ENCODE data around the gene SRRM5.

SRRM5 gene

GRCh38 chr19:43625918-43626579 lies 14.2 kb downstream of the SRRM5 start:
- Histone ChIP-seq H3K27me3 (ENCODE audit: low read length) (no peaks in the 10 kb centered on the region), H3K79me2 (ENCODE audit: insufficient read depth, low read length) (no peaks in the 10 kb centered on the region), H3K9me3 (ENCODE audit: insufficient read depth, low read length) (no peaks in the 10 kb centered on the region), H3K9me2 (replicated peaks; ENCODE audit: insufficient read depth, low read length) (no peaks in the 10 kb centered on the region), H3K4me3 (ENCODE audit: insufficient read depth, low read length, poor library complexity, severe bottlenecking) (no peak overlapping the region), H3F3A (ENCODE audit: insufficient read depth) (peaks cover 13% of the 10 kb centered on the region), H4K20me1 (ENCODE audit: low read depth, low read length) (no peaks in the 10 kb centered on the region), H3K36me3 (ENCODE audit: low read length) (no peaks in the 10 kb centered on the region), H3K9ac (ENCODE audit: low read length) (no peak overlapping the region), H3K4me2 (ENCODE audit: low read depth, low read length, poor library complexity, severe bottlenecking) (no peak overlapping the region), H3K27ac (ENCODE audit: low read depth, low read length) (no peak overlapping the region), H2AFZ (ENCODE audit: low read depth, low read length, severe bottlenecking) (no peak overlapping the region)
- TF ChIP-seq CTCF (IDR thresholded peaks at IDR 0.05; ENCODE audit: insufficient read depth, low read length, poor library complexity, severe bottlenecking) (no peak), EZH2phosphoT487 (conservative IDR thresholded peaks at IDR 0.05; ENCODE audit: low read length) (no peak)

- Histone ChIP-seq H3K36me3 (ENCODE audit: low read length) (no peaks in the 10 kb centered on the region), H3F3A (ENCODE audit: insufficient read depth) (peaks cover 8% of the 10 kb centered on the region), H3K79me2 (ENCODE audit: insufficient read depth, low read length) (no peaks in the 10 kb centered on the region), H3K9ac (ENCODE audit: low read length) (no peak overlapping the region), H3K27ac (ENCODE audit: low read depth, low read length) (no peak overlapping the region), H3K9me3 (ENCODE audit: insufficient read depth, low read length) (no peaks in the 10 kb centered on the region), H3K4me2 (ENCODE audit: low read depth, low read length, poor library complexity, severe bottlenecking) (no peak overlapping the region), H3K4me3 (ENCODE audit: insufficient read depth, low read length, poor library complexity, severe bottlenecking) (no peak overlapping the region), H3K27me3 (ENCODE audit: low read length) (no peaks in the 10 kb centered on the region), H2AFZ (ENCODE audit: low read depth, low read length, severe bottlenecking) (no peak overlapping the region), H4K20me1 (ENCODE audit: low read depth, low read length) (no peaks in the 10 kb centered on the region), H3K9me2 (replicated peaks; ENCODE audit: insufficient read depth, low read length) (no peaks in the 10 kb centered on the region)
- TF ChIP-seq CTCF (IDR thresholded peaks at IDR 0.05; ENCODE audit: insufficient read depth, low read length, poor library complexity, severe bottlenecking) (no peak), EZH2phosphoT487 (conservative IDR thresholded peaks at IDR 0.05; ENCODE audit: low read length) (no peak)
Observed at GRCh38 chr19:43626838-43627237, 14.9 kb downstream of the SRRM5 start.

GRCh38 chr19:43628646-43629326 lies 16.9 kb downstream of the SRRM5 start:
- no peaks in the 10 kb centered on the region for H3K9me3 ChIP-seq (ENCODE audit: insufficient read depth, low read length)
- no peak overlapping the region for H3K9ac ChIP-seq (ENCODE audit: low read length)
- H3K4me3 ChIP-seq (ENCODE audit: insufficient read depth, low read length, poor library complexity, severe bottlenecking) = no peak overlapping the region
- no peaks in the 10 kb centered on the region for H3K79me2 ChIP-seq (ENCODE audit: insufficient read depth, low read length)
- H3K9me2 ChIP-seq (replicated peaks; ENCODE audit: insufficient read depth, low read length) = no peaks in the 10 kb centered on the region
- TF ChIP-seq CTCF (IDR thresholded peaks at IDR 0.05; ENCODE audit: insufficient read depth, low read length, poor library complexity, severe bottlenecking) (no peak), EZH2phosphoT487 (conservative IDR thresholded peaks at IDR 0.05; ENCODE audit: low read length) (no peak)
- H3K36me3 ChIP-seq (ENCODE audit: low read length) = no peaks in the 10 kb centered on the region
- no peaks in the 10 kb centered on the region for H4K20me1 ChIP-seq (ENCODE audit: low read depth, low read length)
- no peak overlapping the region for H2AFZ ChIP-seq (ENCODE audit: low read depth, low read length, severe bottlenecking)
- peaks cover 6% of the 10 kb centered on the region for H3F3A ChIP-seq (ENCODE audit: insufficient read depth)
- H3K27ac ChIP-seq (ENCODE audit: low read depth, low read length) = no peak overlapping the region
- no peak overlapping the region for H3K4me2 ChIP-seq (ENCODE audit: low read depth, low read length, poor library complexity, severe bottlenecking)
- H3K27me3 ChIP-seq (ENCODE audit: low read length) = no peaks in the 10 kb centered on the region

Data from SU-DHL-6 (cell line).